Measurements from ENCODE around the gene DYNLRB2.

DNA sequence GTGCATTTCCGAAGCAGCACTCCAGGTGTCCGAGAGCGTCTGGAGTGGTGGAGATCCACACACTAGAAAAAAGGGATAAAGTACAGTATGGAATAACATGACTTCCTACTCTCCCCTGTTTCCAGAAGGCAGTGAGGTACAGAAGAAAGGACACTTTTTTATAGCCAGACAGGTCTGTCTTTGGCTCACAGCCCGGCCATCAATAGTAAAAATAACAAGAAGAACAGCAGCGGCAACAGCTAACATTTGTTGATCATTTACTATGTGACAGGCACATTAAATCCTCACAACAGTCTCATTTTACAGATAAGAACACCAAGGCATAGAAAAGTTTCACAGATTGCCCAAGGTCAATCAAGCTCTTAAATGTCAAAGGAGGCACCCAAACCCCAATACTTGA is 16.2 kb downstream of the DYNLRB2 start:
- TF ChIP-seq, protein P1, sequence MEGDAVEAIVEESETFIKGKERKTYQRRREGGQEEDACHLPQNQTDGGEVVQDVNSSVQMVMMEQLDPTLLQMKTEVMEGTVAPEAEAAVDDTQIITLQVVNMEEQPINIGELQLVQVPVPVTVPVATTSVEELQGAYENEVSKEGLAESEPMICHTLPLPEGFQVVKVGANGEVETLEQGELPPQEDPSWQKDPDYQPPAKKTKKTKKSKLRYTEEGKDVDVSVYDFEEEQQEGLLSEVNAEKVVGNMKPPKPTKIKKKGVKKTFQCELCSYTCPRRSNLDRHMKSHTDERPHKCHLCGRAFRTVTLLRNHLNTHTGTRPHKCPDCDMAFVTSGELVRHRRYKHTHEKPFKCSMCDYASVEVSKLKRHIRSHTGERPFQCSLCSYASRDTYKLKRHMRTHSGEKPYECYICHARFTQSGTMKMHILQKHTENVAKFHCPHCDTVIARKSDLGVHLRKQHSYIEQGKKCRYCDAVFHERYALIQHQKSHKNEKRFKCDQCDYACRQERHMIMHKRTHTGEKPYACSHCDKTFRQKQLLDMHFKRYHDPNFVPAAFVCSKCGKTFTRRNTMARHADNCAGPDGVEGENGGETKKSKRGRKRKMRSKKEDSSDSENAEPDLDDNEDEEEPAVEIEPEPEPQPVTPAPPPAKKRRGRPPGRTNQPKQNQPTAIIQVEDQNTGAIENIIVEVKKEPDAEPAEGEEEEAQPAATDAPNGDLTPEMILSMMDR (IDR thresholded peaks at IDR 0.05) = no peak
- TF ChIP-seq EZH2 (IDR thresholded peaks at IDR 0.05) = no peak

Data from neural progenitor cell (in vitro differentiated cells).